Activated CD4-positive, alpha-beta memory T cell treated with anti-CD3 and anti-CD28 coated beads for 36 hours (primary cell): ENCODE measurements around the gene VPS37B. TPM values are rescaled to one million over a fixed set of nuclear protein-coding genes. Genes with fewer than 3 reads are reported as not detected.

ENCODE experiments used
- CTCF ChIA-PET: fragments of 350-600 bp; sonication (Branson Sonifier 250); formaldehyde crosslinking; loops from one replicate; lab custom pipeline; 2021; ENCODE audit warnings: antibody characterized with exemption, inconsistent platforms; lab: Charles Lee
- POLR2A ChIA-PET: fragments of 350-600 bp; sonication (Branson Sonifier 250); formaldehyde crosslinking; loops from one replicate; lab custom pipeline; 2021; ENCODE audit warnings: antibody characterized with exemption; lab: Charles Lee
- DNase-seq: peaks from one replicate; pipeline ENCODE4 v3.0.0-alpha.2; 2020
- H3K27ac Mint-ChIP-seq: one replicate; pipeline ENCODE4 v1.8.0; 2021; ENCODE audit warnings: mixed read lengths
- H3K27me3 Mint-ChIP-seq: one replicate; pipeline ENCODE4 v1.8.0; 2021; ENCODE audit warnings: mixed read lengths
- H3K36me3 Mint-ChIP-seq: one replicate; pipeline ENCODE4 v1.8.0; 2021; ENCODE audit warnings: mixed read lengths
- H3K4me1 Mint-ChIP-seq: one replicate; pipeline ENCODE4 v1.8.0; 2021; ENCODE audit warnings: low read depth, mixed read lengths
- H3K4me3 Mint-ChIP-seq: one replicate; pipeline ENCODE4 v1.8.0; 2021; ENCODE audit warnings: mild to moderate bottlenecking, mixed read lengths
- H3K9me3 Mint-ChIP-seq: one replicate; pipeline ENCODE4 v1.8.0; 2021; ENCODE audit warnings: mixed read lengths
- intact Hi-C: fragments of 100-400 bp; cut with micrococcal nuclease; formaldehyde crosslinking; loops from one replicate; pipeline ENCODE4 v1.15.1; 2023
- total RNA-seq, 2 experiments: library from RNA; stranded (reverse); gene quantifications; one replicate each; pipeline ENCODE4 v1.2.3, GENCODE V29; 2021

Gene VPS37B
- total RNA-seq, 2 experiments from 2014 or later, result 10.0 to 10.4 TPM

DNA sequence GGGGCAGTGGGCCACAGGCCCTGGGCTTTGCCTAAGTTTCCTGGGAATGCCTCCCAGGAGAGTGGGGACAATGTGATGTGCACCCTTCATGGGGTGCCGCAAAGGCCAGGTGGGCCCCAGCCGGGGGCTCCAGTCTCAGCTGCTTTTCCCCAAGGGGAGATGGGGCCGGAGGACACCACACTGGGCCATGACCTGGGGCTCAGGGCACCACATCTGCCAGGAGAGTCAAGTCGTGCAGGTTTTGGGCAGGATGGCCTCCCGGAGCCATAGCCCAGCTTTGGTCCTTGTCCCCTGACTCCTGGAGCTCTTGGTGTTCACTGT is 48.4 kb downstream of the VPS37B start:
- POLR2A ChIA-PET, result no interaction called here
- intact Hi-C loops, result no loop called here
- CTCF ChIA-PET, result interaction anchor here (3.2 kb wide), 1 partner anchor 54 kb away, joined by 11 read pairs; no protein-coding TSS in a partner anchor
- Mint-ChIP-seq H3K4me3 (no peak overlapping the region), H3K4me1 (no peaks in the 10 kb centered on the region), H3K36me3 (no peaks in the 10 kb centered on the region), H3K27ac (no peak overlapping the region), H3K27me3 (no peaks in the 10 kb centered on the region), H3K9me3 (no peaks in the 10 kb centered on the region)
- no peak for DNase-seq

DNA sequence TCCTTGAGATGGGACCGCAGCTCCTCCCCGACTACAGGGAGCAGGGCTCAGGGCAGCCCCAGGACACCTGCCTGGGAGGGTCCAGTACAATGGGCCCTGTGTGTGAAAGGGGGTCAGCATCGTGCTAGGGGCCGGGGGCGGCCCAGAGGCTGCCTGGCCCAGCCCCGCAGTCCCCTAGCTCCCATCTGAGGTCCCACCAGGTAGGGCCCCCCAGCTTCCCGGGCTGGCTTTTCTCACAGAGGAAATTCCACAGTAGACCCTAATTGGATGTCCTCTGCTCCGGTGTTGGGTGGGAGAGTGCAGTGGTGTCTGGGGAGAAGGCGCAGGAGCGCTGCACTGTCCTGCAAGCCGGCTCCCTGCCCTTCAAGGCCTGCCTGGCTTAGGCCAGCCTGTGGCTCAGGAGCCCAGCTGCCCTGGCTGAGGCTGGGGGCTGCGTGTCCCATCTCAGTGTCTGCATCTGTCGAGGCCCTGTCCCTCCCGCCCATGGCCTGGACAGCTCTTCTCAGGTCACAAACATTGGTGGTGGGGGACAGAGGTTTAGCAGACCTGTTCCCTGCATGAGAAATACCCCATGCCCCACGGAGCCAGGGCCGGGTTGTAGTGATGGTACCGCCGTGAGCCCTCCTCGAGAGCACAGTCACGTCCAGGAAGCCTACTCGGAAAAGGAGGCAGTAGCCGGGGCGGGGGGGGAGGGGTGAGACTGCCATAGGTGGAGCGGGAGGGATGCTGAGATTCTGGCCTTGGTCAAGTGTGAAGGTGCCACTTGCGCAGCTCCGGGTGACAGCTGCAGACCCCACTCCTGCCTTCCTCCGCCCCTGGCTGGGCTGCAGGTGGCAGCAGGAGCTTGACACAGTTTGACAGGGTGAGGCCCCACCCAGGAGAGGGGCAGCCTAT is 49.1 kb downstream of the VPS37B start:
- no peak overlapping the region for H3K27ac Mint-ChIP-seq
- H3K36me3 Mint-ChIP-seq, result no peaks in the 10 kb centered on the region
- DNase-seq, result no peak
- ChIA-PET POLR2A (no interaction called here), CTCF (interaction anchor here (1.8 to 3.2 kb wide), 2 partner anchors 53 to 106 kb away, joined by 5 to 11 read pairs; no protein-coding TSS in a partner anchor)
- H3K9me3 Mint-ChIP-seq, result no peaks in the 10 kb centered on the region
- intact Hi-C loops, result no loop called here
- H3K27me3 Mint-ChIP-seq, result no peaks in the 10 kb centered on the region
- no peak overlapping the region for H3K4me3 Mint-ChIP-seq
- H3K4me1 Mint-ChIP-seq, result no peaks in the 10 kb centered on the region

GRCh38 chr12:122845865-122846621 is 49.9 kb downstream of the VPS37B start:
- H3K4me1 Mint-ChIP-seq, result no peaks in the 10 kb centered on the region
- DNase-seq, result no peak
- no peaks in the 10 kb centered on the region for H3K9me3 Mint-ChIP-seq
- H3K36me3 Mint-ChIP-seq, result no peaks in the 10 kb centered on the region
- POLR2A ChIA-PET, result interaction anchor here (0.6 kb wide), 1 partner anchor 41 kb away, joined by 3 read pairs; no protein-coding TSS in a partner anchor
- H3K27me3 Mint-ChIP-seq, result no peaks in the 10 kb centered on the region
- H3K4me3 Mint-ChIP-seq, result no peak overlapping the region
- intact Hi-C loops, result no loop called here
- H3K27ac Mint-ChIP-seq, result no peak overlapping the region
- CTCF ChIA-PET, result interaction anchor here (1.8 to 3.2 kb wide), 2 partner anchors 52 to 107 kb away, joined by 5 to 11 read pairs; no protein-coding TSS in a partner anchor

GRCh38 chr12:122845041-122845864 is 50.7 kb downstream of the VPS37B start:
- no peak for DNase-seq
- Mint-ChIP-seq H3K4me1 (peaks cover 3% of the 10 kb centered on the region), H3K4me3 (no peak overlapping the region), H3K27me3 (no peaks in the 10 kb centered on the region), H3K27ac (no peak overlapping the region), H3K9me3 (no peaks in the 10 kb centered on the region), H3K36me3 (no peaks in the 10 kb centered on the region)
- ChIA-PET CTCF (interaction anchor here (1.8 kb wide), 1 partner anchor 107 kb away, joined by 5 read pairs; no protein-coding TSS in a partner anchor), POLR2A (interaction anchor here (0.6 kb wide), 1 partner anchor 40 kb away, joined by 3 read pairs; no protein-coding TSS in a partner anchor)
- intact Hi-C loops, result no loop called here

- intact Hi-C loops, result no loop called here
- POLR2A ChIA-PET, result no interaction called here
- no peaks in the 10 kb centered on the region for H3K27me3 Mint-ChIP-seq
- H3K4me1 Mint-ChIP-seq, result peaks cover 3% of the 10 kb centered on the region
- CTCF ChIA-PET, result interaction anchor here (1.1 kb wide), 1 partner anchor 16 kb away, joined by 3 read pairs; no protein-coding TSS in a partner anchor
- H3K36me3 Mint-ChIP-seq, result no peaks in the 10 kb centered on the region
- no peak overlapping the region for H3K4me3 Mint-ChIP-seq
- DNase-seq, result no peak
- H3K27ac Mint-ChIP-seq, result no peak overlapping the region
- no peaks in the 10 kb centered on the region for H3K9me3 Mint-ChIP-seq
Measured at GRCh38 chr12:122844366-122844971, 51.5 kb downstream of the VPS37B start.

GRCh38 chr12:122843455-122843854 is 52.5 kb downstream of the VPS37B start:
- no peak for DNase-seq
- H3K4me3 Mint-ChIP-seq, result no peak overlapping the region
- peaks cover 3% of the 10 kb centered on the region for H3K4me1 Mint-ChIP-seq
- H3K9me3 Mint-ChIP-seq, result no peaks in the 10 kb centered on the region
- ChIA-PET POLR2A (no interaction called here), CTCF (interaction anchor here (1.1 kb wide), 1 partner anchor 17 kb away, joined by 3 read pairs; no protein-coding TSS in a partner anchor)
- intact Hi-C loops, result no loop called here
- no peak overlapping the region for H3K27ac Mint-ChIP-seq
- H3K36me3 Mint-ChIP-seq, result no peaks in the 10 kb centered on the region
- H3K27me3 Mint-ChIP-seq, result no peaks in the 10 kb centered on the region

- DNase-seq, result no peak
- H3K9me3 Mint-ChIP-seq, result no peaks in the 10 kb centered on the region
- peaks cover 3% of the 10 kb centered on the region for H3K4me1 Mint-ChIP-seq
- intact Hi-C loops, result no loop called here
- no peaks in the 10 kb centered on the region for H3K36me3 Mint-ChIP-seq
- H3K27ac Mint-ChIP-seq, result no peak overlapping the region
- no peaks in the 10 kb centered on the region for H3K27me3 Mint-ChIP-seq
- ChIA-PET POLR2A (no interaction called here), CTCF (interaction anchor here (1.1 kb wide), 1 partner anchor 18 kb away, joined by 3 read pairs; no protein-coding TSS in a partner anchor)
- no peak overlapping the region for H3K4me3 Mint-ChIP-seq
Measured at GRCh38 chr12:122842505-122843405, 53.2 kb downstream of the VPS37B start.

GRCh38 chr12:122841544-122842321 is 54.2 kb downstream of the VPS37B start:
- H3K27me3 Mint-ChIP-seq, result no peaks in the 10 kb centered on the region
- CTCF ChIA-PET, result no interaction called here
- DNase-seq, result no peak
- H3K27ac Mint-ChIP-seq, result no peak overlapping the region
- H3K4me1 Mint-ChIP-seq, result peaks cover 11% of the 10 kb centered on the region
- no peak overlapping the region for H3K4me3 Mint-ChIP-seq
- POLR2A ChIA-PET, result no interaction called here
- no peaks in the 10 kb centered on the region for H3K9me3 Mint-ChIP-seq
- intact Hi-C loops, result no loop called here
- no peaks in the 10 kb centered on the region for H3K36me3 Mint-ChIP-seq

DNA sequence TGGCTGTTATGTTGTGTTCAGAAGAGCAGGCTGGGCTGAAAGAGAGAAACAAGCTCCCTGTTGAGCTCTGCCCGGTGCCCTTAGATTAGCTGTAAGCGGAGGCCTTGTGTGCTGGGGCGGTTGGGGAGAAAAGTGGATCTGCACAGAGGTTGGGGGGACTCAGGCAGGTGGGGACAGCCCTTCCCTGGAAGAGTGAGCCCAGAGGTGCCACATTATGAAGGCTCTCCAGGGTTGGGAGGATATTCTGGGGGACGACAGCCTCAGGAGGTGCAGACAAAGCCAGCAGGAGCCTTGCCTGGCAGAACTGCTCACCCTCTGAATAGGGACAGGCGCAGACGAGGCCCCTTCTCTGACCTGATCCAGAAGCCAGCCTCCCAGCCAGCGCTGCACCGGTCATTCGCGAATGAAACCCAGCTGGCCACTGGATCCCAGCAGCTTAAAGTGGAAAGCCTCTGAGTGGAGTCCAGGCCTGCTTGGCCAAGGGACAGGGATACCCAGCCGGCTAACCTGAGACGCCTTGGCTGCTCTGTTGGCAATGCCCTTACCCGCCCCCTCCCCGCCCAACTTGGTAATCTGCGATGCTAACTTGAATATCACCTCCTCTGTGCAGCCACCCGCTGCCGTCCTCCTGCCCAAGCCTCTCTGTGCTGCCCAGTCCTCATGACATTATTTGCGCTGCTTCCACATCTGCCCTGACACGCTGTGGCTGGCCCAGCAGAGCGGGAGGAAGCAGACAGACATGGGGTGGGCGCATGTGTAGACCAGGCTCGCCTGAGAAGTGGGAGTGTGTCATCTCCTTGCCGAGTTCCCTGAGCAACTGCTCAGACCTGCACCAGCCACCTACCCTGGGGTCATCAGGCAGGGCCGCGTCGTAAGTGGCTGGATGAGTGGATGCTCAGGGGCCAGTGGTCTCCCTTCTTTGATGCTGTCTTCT is 55.1 kb downstream of the VPS37B start:
- no peak for DNase-seq
- no peak overlapping the region for H3K27ac Mint-ChIP-seq
- CTCF ChIA-PET, result no interaction called here

More for the DNA sequence above, 55.1 kb downstream of the VPS37B start:
- H3K4me1 Mint-ChIP-seq, result peaks cover 16% of the 10 kb centered on the region
- POLR2A ChIA-PET, result no interaction called here
- H3K4me3 Mint-ChIP-seq, result no peak overlapping the region
- no peaks in the 10 kb centered on the region for H3K9me3 Mint-ChIP-seq
- no peaks in the 10 kb centered on the region for H3K36me3 Mint-ChIP-seq
- intact Hi-C loops, result no loop called here
- H3K27me3 Mint-ChIP-seq, result no peaks in the 10 kb centered on the region
